T1000 (cell line): ENCODE data around the gene ROCK2.

ENCODE experiments used
- DNase-seq: peaks from one replicate; lab custom pipeline; 2025; ENCODE audit warnings: mixed read lengths; lab: John Stamatoyannopoulos, UW

Gene ROCK2

DNA sequence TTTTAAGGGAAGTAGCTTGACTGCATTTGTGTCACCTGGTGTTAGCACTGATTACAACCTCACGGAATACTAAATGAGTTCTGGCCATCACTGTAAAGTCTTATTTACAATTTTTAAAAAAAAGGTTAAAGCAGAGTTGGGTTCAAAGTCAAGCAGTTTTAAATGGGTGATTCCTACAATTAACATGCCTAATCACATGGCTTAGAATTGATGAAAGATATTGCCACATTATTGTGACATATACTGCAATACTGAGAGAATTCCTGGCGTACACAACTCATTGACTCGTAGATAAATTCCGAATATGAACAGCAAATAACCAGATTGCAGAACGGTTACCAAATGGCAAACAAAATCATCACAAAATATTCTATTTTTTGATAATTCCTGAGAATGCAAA is 34.2 kb downstream of the ROCK2 start:
- DNase-seq: no peak

- DNase-seq: no peak
Observed at GRCh38 chr2:11309706-11310105, 34.7 kb downstream of the ROCK2 start.

- DNase-seq: no peak
Observed at GRCh38 chr2:11307764-11308415, 36.5 kb downstream of the ROCK2 start.

DNA sequence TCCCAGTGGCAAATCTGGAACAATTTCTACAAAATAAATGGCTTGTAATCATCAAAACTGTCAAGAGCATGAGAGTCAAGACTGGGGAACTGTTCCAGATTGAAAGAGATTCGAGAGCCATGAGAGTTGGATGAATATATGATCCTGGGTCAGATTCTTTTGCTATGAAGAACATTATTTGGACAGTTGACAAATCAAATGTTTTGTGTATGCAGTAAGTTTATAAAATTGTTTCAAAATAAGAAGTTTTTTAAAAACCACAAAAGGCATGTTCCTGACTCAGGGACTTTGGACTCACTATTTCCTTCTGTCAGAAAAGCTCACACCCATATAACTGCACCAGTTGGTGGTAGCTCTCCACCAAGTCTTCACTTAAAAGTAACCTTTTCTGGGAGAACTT is 38.5 kb downstream of the ROCK2 start:
- DNase-seq: no peak

DNA sequence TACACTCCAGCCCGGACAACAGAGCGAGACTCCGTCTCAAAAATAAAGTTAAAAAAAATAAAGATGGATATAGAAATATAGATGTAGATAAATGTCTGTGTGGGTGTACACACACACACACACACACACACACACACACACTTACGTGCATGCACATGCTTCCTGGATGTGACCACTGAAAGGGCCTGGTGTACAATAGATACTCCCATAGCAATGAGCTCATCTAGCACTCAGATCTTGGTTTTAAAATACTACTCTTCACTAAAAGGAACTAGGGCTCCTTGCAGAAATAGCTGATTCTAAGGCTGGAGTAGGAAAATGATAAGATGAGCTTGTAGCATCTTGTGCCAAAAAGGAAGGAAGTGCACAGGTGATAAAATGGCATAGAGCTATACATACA is 39.1 kb downstream of the ROCK2 start:
- DNase-seq: no peak

DNA sequence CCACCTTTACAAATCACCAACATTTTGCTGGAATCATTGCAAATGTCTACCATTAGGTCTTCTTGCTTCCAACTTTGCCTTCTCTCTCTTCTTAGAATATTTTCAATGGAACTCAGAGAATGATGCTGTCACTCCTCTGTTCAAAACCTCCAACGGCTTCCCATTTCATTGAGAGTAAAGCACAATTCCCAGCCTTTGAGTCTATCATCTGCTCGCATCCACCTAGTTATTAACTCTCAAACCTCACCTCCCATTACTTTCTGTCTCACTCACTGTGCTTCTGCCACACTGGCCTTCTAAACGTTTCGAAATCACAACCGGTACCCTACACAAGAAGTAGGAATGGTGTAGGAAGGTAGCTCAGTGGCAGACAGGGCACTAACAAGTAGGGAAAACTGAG is 40.0 kb downstream of the ROCK2 start:
- no peak for DNase-seq

DNA sequence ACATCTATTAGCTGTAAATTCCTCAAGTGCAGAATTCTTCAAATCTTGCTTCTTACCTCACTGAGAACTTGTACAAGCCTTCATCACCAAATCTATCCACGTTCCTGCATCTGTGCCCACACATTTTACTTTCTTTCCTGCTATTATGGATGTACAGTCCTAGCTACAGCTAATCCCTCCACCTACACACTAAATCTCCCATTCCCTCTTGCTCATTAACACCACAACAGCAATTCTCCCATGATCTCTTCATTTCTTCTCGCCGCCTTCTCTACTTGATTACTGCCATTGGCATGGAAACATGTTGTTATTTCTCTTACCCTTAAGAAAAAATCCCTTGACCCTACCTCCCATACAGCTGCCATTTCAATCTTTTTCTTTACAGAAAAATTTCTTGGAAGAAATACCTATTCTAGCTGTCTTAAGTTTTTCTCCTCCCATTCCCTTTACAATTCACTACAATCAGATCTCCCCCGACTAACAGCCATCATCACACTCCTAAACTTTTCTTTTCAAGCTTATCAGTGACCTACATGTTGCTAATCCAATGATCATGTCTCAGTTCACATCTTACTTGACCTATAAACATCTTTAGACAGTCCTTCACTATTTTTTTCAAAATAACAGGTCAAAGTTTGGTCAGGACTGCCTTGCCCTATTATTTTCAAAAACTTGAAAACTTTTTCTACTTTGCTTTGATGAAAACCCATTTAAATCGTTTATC is 41.0 kb downstream of the ROCK2 start:
- no peak for DNase-seq

DNA sequence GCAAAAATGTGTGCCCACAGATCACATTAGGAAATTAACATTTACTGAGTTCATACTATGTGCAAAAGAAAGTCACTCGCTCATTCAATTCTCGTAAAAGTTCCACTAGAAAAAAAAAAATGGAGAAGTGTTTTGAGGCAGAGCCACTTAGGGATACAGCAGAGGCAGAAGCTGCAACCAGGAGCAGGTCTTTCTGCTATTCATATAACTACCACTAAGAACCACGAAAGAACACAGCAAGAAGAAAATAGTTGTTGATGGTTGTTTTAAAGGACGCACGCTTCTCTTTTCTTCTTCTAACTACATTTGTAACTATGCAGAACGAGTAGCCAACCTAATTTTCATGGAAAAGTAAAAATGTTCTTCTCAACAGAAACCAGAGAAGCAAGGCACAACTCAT is 45.0 kb downstream of the ROCK2 start:
- no peak for DNase-seq

- DNase-seq: no peak
Observed at GRCh38 chr2:11298592-11298991, 45.8 kb downstream of the ROCK2 start.

- no peak for DNase-seq
Observed at GRCh38 chr2:11296401-11296800, 48.0 kb downstream of the ROCK2 start.

GRCh38 chr2:11292464-11293255 is 51.8 kb downstream of the ROCK2 start:
- no peak for DNase-seq

DNA sequence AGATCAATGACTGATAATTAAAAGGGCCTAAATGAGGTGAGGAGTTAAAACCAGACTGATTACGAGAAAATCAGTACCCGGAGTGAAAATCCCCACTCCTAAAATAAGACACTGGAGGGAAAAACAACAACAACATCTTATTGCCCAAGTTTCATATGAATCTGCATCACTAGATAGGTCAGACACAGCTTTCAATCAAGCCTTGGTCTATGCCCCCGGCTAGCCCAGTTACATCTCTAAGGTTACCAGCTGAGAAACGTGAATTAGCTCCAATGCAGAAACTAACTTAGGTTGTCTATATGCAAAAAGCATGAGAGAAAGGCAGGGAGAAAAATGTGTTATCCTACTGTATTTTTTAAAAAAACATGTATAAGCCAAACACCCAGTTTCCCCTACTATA is 53.7 kb downstream of the ROCK2 start:
- DNase-seq: no peak

GRCh38 chr2:11290211-11290610 is 54.2 kb downstream of the ROCK2 start:
- no peak for DNase-seq

DNA sequence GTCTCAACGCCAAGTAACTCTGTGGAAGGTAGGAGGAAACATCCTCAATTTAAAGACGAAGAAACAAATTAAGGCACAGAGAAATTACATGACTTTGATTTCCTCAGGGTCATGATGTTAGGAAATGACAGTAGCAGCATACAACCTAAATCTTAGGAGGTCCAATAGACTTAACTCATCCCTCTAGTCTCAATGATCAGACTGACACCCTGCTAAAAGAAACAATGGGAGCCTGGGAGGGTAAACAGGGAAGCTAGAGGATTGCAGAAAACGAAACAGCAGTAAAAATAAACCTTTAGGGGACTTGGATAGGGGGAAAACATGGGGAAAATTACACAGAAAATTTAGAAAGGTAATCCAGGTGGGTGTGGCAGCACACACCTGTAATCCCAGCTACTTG is 56.0 kb downstream of the ROCK2 start:
- no peak for DNase-seq

- DNase-seq: no peak
Observed at GRCh38 chr2:11286749-11287148, 57.7 kb downstream of the ROCK2 start.

DNA sequence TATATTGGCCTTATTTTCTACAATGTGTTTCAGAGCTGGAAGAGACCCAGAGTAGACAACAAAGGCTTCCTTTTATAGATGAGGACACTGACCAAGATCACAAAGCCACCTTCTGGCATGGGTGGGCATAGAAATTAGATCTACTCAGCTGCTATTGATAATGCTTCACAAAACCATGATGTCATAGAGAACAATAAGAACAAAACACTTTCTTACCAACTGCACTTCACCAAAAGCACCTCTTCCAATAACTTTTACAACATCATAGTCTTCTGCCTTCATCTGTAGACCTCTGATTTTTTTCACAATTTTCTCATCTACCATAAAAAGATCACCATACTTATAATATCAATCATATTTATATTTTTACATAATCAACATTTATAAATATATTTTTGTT is 58.1 kb downstream of the ROCK2 start:
- DNase-seq: no peak

GRCh38 chr2:11285499-11285898 is 58.9 kb downstream of the ROCK2 start:
- DNase-seq: no peak

DNA sequence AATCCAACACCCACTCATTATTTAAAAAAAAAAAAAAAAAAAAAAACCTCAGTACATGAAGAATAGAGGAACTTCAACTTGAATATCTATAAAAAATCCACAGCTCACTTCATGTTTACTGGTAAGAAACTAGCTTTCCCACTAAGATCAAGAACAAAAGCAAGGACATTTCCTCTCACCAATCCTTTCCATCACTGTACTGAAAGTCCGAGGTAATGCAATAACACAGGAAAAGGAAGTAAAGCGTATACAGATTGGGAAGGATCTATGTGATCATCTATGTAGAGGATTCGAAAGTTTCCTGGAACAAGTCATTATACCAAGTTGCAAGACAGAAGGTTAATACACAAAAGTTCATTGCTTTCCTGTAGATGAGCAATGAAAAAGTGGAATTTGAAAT is 63.2 kb downstream of the ROCK2 start:
- DNase-seq: no peak

DNA sequence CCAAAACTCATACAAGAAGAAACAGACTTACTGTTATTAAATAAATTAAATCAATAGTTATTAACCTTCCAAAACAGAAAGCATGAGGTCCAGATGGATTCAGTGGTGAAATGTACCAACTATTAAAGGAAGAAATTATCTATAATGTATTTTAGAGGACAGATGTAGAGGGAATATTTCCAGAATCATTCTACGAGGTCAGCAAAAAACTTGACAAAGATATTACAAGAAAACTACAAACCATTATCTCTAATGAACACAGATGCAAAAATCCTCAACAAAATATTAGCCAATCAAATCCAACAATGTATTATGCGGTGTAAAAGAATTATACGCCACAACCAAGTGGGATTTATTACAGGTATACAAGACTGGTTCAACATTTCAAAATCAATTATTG is 63.7 kb downstream of the ROCK2 start:
- no peak for DNase-seq

- no peak for DNase-seq
Observed at GRCh38 chr2:11279398-11279797, 65.0 kb downstream of the ROCK2 start.

DNA sequence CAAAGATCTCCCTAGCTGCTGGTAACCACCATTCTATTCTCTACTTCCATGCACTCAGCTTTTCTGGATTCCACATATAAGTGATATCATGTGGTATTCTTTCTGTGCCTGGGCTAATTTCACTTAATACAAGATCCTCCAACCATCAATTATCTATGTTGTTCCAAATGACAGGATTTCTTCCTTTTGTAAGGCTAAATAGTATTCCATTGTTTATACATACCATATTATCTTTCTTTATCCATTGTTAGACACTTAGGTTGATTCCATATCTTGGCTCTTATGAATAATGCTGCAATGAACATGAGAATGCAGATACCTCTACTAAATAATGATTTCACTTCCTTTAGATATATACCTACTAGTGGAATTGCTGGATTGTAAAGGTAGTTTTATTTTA is 66.2 kb downstream of the ROCK2 start:
- DNase-seq: no peak

- DNase-seq: no peak
Observed at GRCh38 chr2:11275910-11276309, 68.5 kb downstream of the ROCK2 start.

GRCh38 chr2:11270891-11271290 is 73.5 kb downstream of the ROCK2 start:
- no peak for DNase-seq
